CD4-positive, alpha-beta T cell treated with Interleukin-15 for 1 hour (primary cell): ENCODE results near the gene TSPYL1.

Experiments used
- DNase-seq: peaks from one replicate; pipeline ENCODE4 v3.0.0-alpha.2; 2020

The TSPYL1 gene

GRCh38 chr6:116256694-116257093 lies 23.0 kb downstream of the TSPYL1 start:
- no peak for DNase-seq

GRCh38 chr6:116255246-116255800 lies 24.4 kb downstream of the TSPYL1 start:
- DNase-seq, result no peak

GRCh38 chr6:116254297-116255056 lies 25.3 kb downstream of the TSPYL1 start:
- no peak for DNase-seq

DNA sequence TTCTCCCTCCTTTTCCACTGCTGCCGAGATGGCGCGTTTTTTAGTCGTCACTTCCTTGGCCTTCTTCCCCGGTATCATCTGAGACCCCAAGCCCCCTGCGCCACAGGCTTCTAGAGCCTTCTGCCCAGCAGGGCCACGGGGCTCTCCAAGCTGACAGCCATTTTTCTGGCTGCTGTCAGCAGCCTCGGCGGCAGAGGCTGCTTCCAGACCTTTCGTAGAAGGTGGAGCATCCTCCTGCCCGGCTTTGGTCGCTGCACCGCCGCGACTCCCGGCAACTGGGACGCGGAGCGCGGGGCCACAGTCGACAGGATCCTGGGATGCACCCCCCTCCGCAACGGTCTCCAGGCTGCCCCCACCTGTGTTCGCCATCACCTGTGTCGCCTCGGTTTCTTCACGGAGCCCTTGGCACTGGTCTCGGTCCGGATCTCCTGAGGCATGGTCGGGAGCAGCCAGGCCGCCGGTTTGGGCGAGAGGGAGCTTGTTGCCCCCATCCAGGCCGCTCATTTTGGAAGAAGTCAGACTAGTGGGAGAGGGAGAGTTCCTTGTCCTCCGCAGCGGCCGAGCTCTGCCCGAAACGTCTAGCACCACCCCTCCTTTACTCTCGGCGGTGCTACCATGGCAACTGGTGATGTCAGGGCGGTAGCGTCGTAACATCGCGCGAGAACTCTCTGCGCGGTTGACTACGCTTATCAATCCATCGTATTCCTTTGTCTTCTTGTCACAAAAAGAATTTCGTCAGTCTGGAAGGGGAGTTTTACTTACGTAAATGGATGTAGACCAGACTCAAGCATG lies 26.0 kb downstream of the TSPYL1 start, which contains the start of gene TSPYL4:
TSPYL4 (minus strand) TSS at position 571 of the 792 bp plus-strand sequence; CDS start at position 504, 67 bp downstream.
- peak; percentile 94 for DNase-seq

GRCh38 chr6:116253188-116253504 lies 26.6 kb downstream of the TSPYL1 start:
- no peak for DNase-seq

- DNase-seq, result no peak
These were observed 28.0 kb downstream of the TSPYL1 start for GRCh38 chr6:116251568-116252384.

- DNase-seq, result no peak
These were observed 31.2 kb downstream of the TSPYL1 start for GRCh38 chr6:116248577-116248976.

GRCh38 chr6:116247285-116247684 lies 32.4 kb downstream of the TSPYL1 start:
- no peak for DNase-seq

DNA sequence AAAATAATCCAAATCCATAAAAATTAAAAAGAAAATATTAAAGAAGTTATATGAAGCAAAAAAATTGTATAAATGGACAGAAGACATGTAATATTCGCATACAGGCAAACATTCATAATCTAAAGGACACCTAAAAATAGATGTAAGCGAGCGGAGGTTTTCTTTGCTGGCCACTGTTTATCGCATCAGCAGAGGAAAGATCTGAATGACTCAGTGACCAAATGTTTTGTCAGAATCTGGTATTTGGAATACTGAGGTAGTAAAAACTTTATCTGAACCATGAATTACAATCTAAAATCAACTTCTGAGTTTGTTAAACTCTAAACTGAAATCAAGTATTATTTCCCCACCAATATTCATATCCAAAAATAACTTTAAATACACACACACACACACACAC lies 33.6 kb downstream of the TSPYL1 start:
- no peak for DNase-seq

GRCh38 chr6:116244284-116244683 lies 35.4 kb downstream of the TSPYL1 start:
- no peak for DNase-seq

- no peak for DNase-seq
These were observed 39.9 kb downstream of the TSPYL1 start for GRCh38 chr6:116239856-116240255.

GRCh38 chr6:116239256-116239655 lies 40.5 kb downstream of the TSPYL1 start:
- DNase-seq, result no peak

DNA sequence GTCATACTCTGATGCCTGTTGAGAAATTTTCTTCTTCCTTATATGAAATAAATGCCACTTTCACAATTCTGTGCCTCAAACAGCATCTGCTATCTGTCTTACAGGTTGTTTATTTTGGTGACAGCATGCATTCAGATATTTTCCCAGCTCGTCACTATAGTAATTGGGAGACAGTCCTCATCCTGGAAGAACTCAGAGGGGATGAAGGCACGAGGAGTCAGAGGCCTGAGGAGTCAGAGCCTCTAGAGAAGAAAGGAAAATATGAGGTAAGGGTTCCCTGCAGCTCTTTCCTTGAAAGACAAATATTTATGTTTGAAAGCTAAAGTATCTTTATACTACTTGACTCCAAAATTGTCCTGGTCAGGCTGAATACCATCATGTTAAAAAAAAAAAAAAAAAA lies 41.6 kb downstream of the TSPYL1 start:
- no peak for DNase-seq

- no peak for DNase-seq
These were observed 45.0 kb downstream of the TSPYL1 start for GRCh38 chr6:116234689-116235088.

GRCh38 chr6:116229287-116229913 lies 50.3 kb downstream of the TSPYL1 start:
- peak; percentile 20 for DNase-seq
